Uterus (tissue), 2 donors: Measurements from ENCODE around the gene ZBTB33.

Experiments used
- CTCF ChIP-seq, 4 experiments: fragments of 200-600 bp in 2 of 4; fragments of 450-650 bp in 2 of 4; sonication (generic) in 2 of 4; IDR thresholded peaks; one replicate each; pipeline ENCODE4 v1.5.1; 2016 to 2019; ENCODE audit warnings: antibody characterized with exemption in 4 of 4, mild to moderate bottlenecking in 2 of 4, moderate library complexity in 1 of 4
- POLR2A ChIP-seq, 2 donors: fragments of 450-650 bp; IDR thresholded peaks; one replicate each; pipeline ENCODE4 v1.6.1; 2016; ENCODE audit warnings: antibody characterized with exemption in 2 of 2, mild to moderate bottlenecking in 1 of 2, moderate library complexity in 1 of 2

- TF ChIP-seq CTCF (IDR thresholded peaks at IDR 0.05) (no peak), POLR2A (IDR thresholded peaks at IDR 0.05) (no peak)
These were observed 43.5 kb upstream of the ZBTB33 start for GRCh38 chrX:120207009-120207605.
